Vagina (tissue), 2 donors: ENCODE data around the gene RPRD1B. TPM values are rescaled to one million over a fixed set of nuclear protein-coding genes. Genes with fewer than 3 reads are reported as not detected.

Experiments used
- DNase-seq, 2 donors: peaks; one replicate each; pipeline ENCODE4 v3.0.0-alpha.2; 2017; ENCODE audit errors: extremely low spot score in 2 of 2
- H3K27ac ChIP-seq: fragments of 200-600 bp; sonication (generic); one replicate; pipeline ENCODE4 v1.5.1; 2019
- H3K27me3 ChIP-seq: fragments of 200-600 bp; sonication (generic); one replicate; pipeline ENCODE4 v1.5.1; 2019
- H3K36me3 ChIP-seq, 2 donors: fragments of 200-600 bp; sonication (generic); one replicate each; pipeline ENCODE4 v1.5.1; 2017 to 2019
- H3K4me1 ChIP-seq: fragments of 200-600 bp; sonication (generic); one replicate; pipeline ENCODE4 v1.5.1; 2019
- H3K4me3 ChIP-seq, 2 donors: fragments of 200-600 bp; sonication (generic); 1 replicate in 1 of 2; 2 replicates in 1 of 2; pipeline ENCODE4 v1.5.1; 2016 to 2019
- H3K9me3 ChIP-seq: fragments of 200-600 bp; sonication (generic); one replicate; pipeline ENCODE4 v1.5.1; 2019
- POLR2A ChIP-seq, 2 donors: fragments of 450-650 bp; IDR thresholded peaks; one replicate each; pipeline ENCODE4 v1.6.1; 2017; ENCODE audit warnings: antibody characterized with exemption in 2 of 2, mild to moderate bottlenecking in 2 of 2, moderate library complexity in 2 of 2
- POLR2AphosphoS5 ChIP-seq, 2 donors: sonication (generic); formaldehyde crosslinking; IDR thresholded peaks; one replicate each; pipeline ENCODE4 v1.9.0; 2017; ENCODE audit warnings: antibody characterized with exemption in 2 of 2, mild to moderate bottlenecking in 2 of 2, low read depth in 1 of 2; ENCODE audit not compliant: insufficient read depth in 1 of 2
- intact Hi-C: fragments of 100-400 bp; cut with DNase I; formaldehyde crosslinking; loops from one replicate; pipeline ENCODE4 v1.15.1; 2023
- total RNA-seq: library from RNA; depleted of rRNA; stranded (reverse); fragments of >200 nt; gene quantifications from one replicate; pipeline ENCODE4 v1.2.3, GENCODE V29; 2016
- TF ChIP-seq, protein P1 (sequence below), 3 experiments: fragments of 450-650 bp in 2 of 3; fragments of 200-600 bp in 1 of 3; sonication (generic) in 1 of 3; IDR thresholded peaks; one replicate each; pipeline ENCODE4 v1.5.1; 2017 to 2019; ENCODE audit warnings: antibody characterized with exemption in 3 of 3, mild to moderate bottlenecking in 2 of 3, moderate library complexity in 2 of 3

The RPRD1B gene
- total RNA-seq, 1 donor from 2014 or later: 23.8 TPM

DNA sequence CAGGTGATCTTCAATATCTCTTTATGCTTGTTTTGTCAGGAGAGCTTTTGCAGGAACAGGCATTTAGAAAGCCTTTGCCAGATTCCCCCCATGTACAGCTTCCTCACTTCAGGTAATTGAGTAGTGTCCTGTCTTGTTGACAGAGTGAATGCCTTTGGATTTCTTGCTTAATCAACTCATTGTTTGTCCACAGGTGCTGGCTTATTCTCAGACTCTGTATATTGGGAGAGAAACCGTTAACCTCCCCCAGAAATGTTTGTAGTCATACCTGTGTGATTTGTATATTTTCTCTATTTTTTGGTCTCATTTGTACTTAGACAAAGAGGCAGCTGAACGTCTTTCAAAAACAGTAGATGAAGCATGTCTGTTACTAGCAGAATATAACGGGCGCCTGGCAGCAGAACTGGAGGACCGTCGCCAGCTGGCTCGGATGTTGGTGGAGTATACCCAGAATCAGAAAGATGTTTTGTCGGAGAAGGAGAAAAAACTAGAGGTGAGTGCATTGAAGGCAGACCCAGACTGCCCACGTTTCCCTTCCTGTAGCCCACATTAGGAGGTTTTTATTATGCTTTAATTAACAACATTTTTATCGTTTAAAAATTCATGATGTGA is 32.3 kb downstream of the RPRD1B start:
- no peak for DNase-seq
- Histone ChIP-seq H3K27me3 (no peaks in the 10 kb centered on the region), H3K4me1 (no peaks in the 10 kb centered on the region), H3K4me3 (no peak overlapping the region), H3K27ac (no peak overlapping the region), H3K9me3 (no peaks in the 10 kb centered on the region), H3K36me3 (peaks cover 0 to 62% of the 10 kb centered on the region in 2 donors)
- TF ChIP-seq, protein P1, sequence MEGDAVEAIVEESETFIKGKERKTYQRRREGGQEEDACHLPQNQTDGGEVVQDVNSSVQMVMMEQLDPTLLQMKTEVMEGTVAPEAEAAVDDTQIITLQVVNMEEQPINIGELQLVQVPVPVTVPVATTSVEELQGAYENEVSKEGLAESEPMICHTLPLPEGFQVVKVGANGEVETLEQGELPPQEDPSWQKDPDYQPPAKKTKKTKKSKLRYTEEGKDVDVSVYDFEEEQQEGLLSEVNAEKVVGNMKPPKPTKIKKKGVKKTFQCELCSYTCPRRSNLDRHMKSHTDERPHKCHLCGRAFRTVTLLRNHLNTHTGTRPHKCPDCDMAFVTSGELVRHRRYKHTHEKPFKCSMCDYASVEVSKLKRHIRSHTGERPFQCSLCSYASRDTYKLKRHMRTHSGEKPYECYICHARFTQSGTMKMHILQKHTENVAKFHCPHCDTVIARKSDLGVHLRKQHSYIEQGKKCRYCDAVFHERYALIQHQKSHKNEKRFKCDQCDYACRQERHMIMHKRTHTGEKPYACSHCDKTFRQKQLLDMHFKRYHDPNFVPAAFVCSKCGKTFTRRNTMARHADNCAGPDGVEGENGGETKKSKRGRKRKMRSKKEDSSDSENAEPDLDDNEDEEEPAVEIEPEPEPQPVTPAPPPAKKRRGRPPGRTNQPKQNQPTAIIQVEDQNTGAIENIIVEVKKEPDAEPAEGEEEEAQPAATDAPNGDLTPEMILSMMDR (IDR thresholded peaks at IDR 0.05): no peak
- TF ChIP-seq POLR2A (IDR thresholded peaks at IDR 0.05) (no peak), POLR2AphosphoS5 (IDR thresholded peaks at IDR 0.05; ENCODE audit: insufficient read depth in 1 of 2, low read depth in 1 of 2) (no peak)
- intact Hi-C loops: no loop called here

DNA sequence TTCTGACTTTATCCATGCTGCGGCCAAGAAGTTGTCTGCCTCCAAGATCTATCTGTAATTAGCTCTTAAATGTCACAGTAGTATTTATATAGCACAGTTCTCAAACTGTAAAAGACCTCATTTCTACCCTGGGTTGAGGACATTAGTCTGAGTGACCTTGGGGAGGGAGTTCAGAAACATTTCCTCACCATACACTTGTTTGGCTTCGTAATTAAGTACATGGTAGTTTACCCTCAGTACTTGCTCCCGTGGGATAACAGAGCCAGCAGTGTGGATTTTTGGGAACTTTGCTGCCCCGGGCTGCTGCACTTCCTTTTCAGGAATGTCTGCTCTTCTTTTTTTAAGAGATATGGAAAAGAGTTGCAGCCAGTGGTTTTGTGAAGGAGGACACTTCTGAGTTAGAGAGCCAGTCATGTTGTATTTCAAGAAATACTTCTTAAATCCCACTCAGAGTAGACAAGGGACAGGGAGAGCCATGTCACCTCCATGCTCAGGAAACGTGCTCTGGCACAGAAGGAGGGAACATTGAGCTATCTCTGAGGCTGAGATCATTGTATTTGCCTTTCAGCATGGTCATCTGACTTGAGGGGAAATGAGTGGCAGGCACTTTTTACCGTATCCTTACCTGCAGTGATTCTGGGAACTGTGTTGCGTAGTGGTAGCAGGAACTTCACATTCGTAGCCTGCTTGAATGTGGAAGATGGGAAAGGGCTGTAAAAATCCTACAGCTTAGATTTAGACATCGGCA is 33.6 kb downstream of the RPRD1B start:
- peaks cover 0 to 53% of the 10 kb centered on the region in 2 donors for H3K36me3 ChIP-seq
- no peak for DNase-seq

DNA sequence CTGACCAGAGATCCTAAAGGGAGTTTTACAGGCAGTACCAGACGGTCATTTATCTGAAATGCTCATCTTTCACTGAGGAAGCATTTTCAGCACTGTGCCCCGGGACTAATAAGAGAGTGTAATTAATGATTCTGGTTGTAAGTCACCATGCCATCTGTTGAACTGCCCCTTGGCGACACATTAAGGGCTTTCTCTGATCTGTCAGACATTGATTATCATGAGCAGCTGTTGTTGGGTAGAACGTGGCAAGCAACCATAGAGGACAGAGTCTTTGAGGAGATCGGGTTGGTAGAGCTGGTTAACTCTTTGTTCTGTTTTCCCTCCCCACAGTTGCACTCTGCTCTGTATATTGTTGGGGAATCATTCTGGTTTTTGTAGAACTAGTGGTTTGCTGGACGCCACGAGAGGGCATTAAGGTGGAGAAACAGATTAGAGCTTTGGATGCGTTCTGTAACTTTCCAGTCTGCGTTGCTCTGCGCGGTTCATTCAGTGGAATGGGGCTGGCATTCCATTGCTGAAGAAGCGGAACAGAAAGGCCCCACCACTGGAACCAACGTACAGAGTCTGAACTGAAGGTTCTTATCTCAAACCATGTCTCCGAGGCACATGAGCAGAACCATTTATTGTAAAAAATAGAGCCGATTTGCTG is 34.3 kb downstream of the RPRD1B start:
- no peak for TF ChIP-seq POLR2A (IDR thresholded peaks at IDR 0.05)
- TF ChIP-seq POLR2AphosphoS5 (IDR thresholded peaks at IDR 0.05; ENCODE audit: insufficient read depth in 1 of 2, low read depth in 1 of 2): no peak
- TF ChIP-seq, protein P1 (IDR thresholded peaks at IDR 0.05): no peak
- no peak for DNase-seq
- no peaks in the 10 kb centered on the region for H3K9me3 ChIP-seq
- H3K4me1 ChIP-seq: no peaks in the 10 kb centered on the region
- peaks cover 0 to 46% of the 10 kb centered on the region in 2 donors for H3K36me3 ChIP-seq
- intact Hi-C loops: no loop called here
- H3K27me3 ChIP-seq: no peaks in the 10 kb centered on the region
- no peak overlapping the region for H3K4me3 ChIP-seq
- H3K27ac ChIP-seq: no peak overlapping the region

More for the DNA sequence above, 33.6 kb downstream of the RPRD1B start:
- TF ChIP-seq, protein P1 (IDR thresholded peaks at IDR 0.05): no peak
- TF ChIP-seq POLR2AphosphoS5 (IDR thresholded peaks at IDR 0.05; ENCODE audit: insufficient read depth in 1 of 2, low read depth in 1 of 2) (no peak), POLR2A (IDR thresholded peaks at IDR 0.05) (no peak)
- intact Hi-C loops: no loop called here
- Histone ChIP-seq H3K4me3 (no peak overlapping the region), H3K9me3 (no peaks in the 10 kb centered on the region), H3K4me1 (no peaks in the 10 kb centered on the region), H3K27ac (no peak overlapping the region), H3K27me3 (no peaks in the 10 kb centered on the region)

DNA sequence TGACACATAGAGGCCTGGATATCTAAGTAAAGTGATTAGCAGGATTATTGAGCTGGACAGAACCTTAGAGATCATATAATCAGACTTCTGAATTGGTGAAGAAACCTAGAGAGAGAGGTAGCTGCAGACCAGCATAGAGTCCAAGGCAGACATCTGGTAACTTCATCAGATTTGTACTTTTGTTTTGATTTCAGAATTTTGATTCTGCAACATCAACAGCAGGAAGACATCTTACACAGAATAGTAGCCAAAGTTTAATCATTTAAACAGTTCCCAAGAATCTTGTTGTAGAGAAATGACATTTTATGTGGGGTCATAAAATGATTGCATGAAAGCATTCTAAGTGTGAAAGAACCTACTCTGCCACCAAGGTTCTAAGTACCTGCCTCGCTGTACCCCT is 39.4 kb downstream of the RPRD1B start:
- intact Hi-C loops: loop anchor here (5.0 kb wide), 1 partner anchor 94 kb away; the partner anchor contains the start of gene TGM2

More for the DNA sequence above, 39.4 kb downstream of the RPRD1B start:
- H3K27ac ChIP-seq: peak overlapping the region; percentile 51
- H3K27me3 ChIP-seq: no peaks in the 10 kb centered on the region
- peaks cover 32% of the 10 kb centered on the region for H3K4me1 ChIP-seq
- peaks cover 0 to 25% of the 10 kb centered on the region in 2 donors for H3K36me3 ChIP-seq
- TF ChIP-seq, protein P1 (IDR thresholded peaks at IDR 0.05): no peak
- TF ChIP-seq POLR2A (IDR thresholded peaks at IDR 0.05): no peak
- no peak for TF ChIP-seq POLR2AphosphoS5 (IDR thresholded peaks at IDR 0.05; ENCODE audit: insufficient read depth in 1 of 2, low read depth in 1 of 2)
- DNase-seq: no peak
- no peak overlapping the region for H3K4me3 ChIP-seq
- no peaks in the 10 kb centered on the region for H3K9me3 ChIP-seq
